Prostate gland (tissue), 2 donors: ENCODE measurements around the gene STXBP3. TPM values are rescaled to one million over a fixed set of nuclear protein-coding genes. Genes with fewer than 3 reads are reported as not detected.

ENCODE experiments used
- DNase-seq: peaks from one replicate; pipeline ENCODE4 v3.0.0-alpha.2; 2019; ENCODE audit warnings: low spot score
- H3K27ac ChIP-seq, 2 donors: fragments of 200-600 bp; sonication (generic); 2 replicates each; pipeline ENCODE4 v1.5.1; 2017 to 2019
- H3K27me3 ChIP-seq: fragments of 200-600 bp; sonication (generic); replicated peaks from 2 replicates; pipeline ENCODE4 v1.5.1; 2019; ENCODE audit not compliant: insufficient read depth
- H3K36me3 ChIP-seq, 2 donors: fragments of 200-600 bp; sonication (generic); 1 replicate in 1 of 2; 2 replicates in 1 of 2; pipeline versions ENCODE4 v1.5.1 to v1.8.1; 2017 to 2019
- H3K4me1 ChIP-seq: fragments of 200-600 bp; sonication (generic); replicated peaks from 2 replicates; pipeline ENCODE4 v1.5.1; 2019
- H3K4me3 ChIP-seq, 2 donors: fragments of 200-600 bp; sonication (generic); 2 replicates each; pipeline ENCODE4 v1.5.1; 2017 to 2019
- H3K9me3 ChIP-seq: fragments of 200-600 bp; sonication (generic); 2 replicates; pipeline ENCODE4 v1.5.1; 2017
- POLR2A ChIP-seq: fragments of 450-650 bp; IDR thresholded peaks from one replicate; pipeline ENCODE4 v1.6.1; 2016; ENCODE audit warnings: antibody characterized with exemption, mild to moderate bottlenecking
- POLR2AphosphoS5 ChIP-seq: sonication (generic); formaldehyde crosslinking; IDR thresholded peaks from one replicate; pipeline ENCODE4 v1.6.1; 2017; ENCODE audit warnings: antibody characterized with exemption
- WGBS: methylation state at CpG from one replicate; pipeline ENCODE4 v1.1.5; 2018; 5-methylcytosine and 5-hydroxymethylcytosine counted together
- intact Hi-C: fragments of 100-400 bp; cut with DNase I; formaldehyde crosslinking; loops from one replicate; pipeline ENCODE4 v1.14.2; 2022
- total RNA-seq, 2 donors: library from RNA; depleted of rRNA; stranded (reverse); fragments of >200 nt; gene quantifications; one replicate each; pipeline ENCODE4 v1.1.0, GENCODE V29; 2016
- TF ChIP-seq, protein P1 (sequence below), 4 experiments: fragments of 200-600 bp in 2 of 4; fragments of 450-650 bp in 2 of 4; sonication (generic) in 2 of 4; IDR thresholded peaks; 1 replicate in 3 of 4; 2 replicates in 1 of 4; pipeline ENCODE4 v1.5.1; 2016 to 2019; ENCODE audit warnings: antibody characterized with exemption in 4 of 4, mild to moderate bottlenecking in 2 of 4, moderate library complexity in 2 of 4

The STXBP3 gene
- total RNA-seq, 2 donors from 2014 or later = 41.1 to 55.4 TPM

DNA sequence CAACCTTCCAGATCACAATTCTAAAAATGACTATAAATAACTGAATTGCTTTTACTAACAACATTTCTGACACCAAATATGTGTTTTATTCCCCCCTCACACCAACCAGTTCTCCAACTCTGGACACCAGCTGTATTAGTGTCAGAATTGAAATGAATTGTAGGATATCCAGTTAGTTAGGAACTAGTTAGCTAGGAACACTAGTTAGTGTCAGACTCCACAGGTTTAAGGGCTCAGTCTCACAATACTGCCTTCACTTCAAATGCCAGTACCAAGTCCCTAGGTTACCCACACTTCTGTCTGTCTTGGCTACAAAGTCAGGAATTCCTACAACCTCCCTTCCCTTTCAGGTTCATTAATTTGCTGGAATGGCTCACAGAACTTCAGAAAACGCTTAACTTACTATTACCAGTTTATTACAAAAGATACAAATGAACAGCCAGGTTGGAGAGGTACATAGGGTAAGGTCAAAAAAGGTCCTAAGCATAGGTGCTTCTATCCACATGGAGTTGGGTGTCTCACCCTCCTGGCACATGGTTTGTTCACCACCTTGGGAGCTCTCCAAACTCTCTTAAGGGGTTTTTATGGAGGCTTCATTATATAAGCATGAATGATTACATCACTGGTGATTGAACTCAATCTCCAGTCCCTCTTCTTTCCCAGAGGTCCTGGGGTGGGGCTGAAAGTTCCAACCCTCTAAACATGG lies 4.2 kb downstream of the STXBP3 start:
- DNase-seq = no peak
- no peaks in the 10 kb centered on the region for H3K36me3 ChIP-seq
- H3K27me3 ChIP-seq = no peaks in the 10 kb centered on the region
- H3K9me3 ChIP-seq = no peaks in the 10 kb centered on the region
- H3K27ac ChIP-seq = no peak overlapping the region
- no peak for TF ChIP-seq POLR2AphosphoS5
- TF ChIP-seq, protein P1, sequence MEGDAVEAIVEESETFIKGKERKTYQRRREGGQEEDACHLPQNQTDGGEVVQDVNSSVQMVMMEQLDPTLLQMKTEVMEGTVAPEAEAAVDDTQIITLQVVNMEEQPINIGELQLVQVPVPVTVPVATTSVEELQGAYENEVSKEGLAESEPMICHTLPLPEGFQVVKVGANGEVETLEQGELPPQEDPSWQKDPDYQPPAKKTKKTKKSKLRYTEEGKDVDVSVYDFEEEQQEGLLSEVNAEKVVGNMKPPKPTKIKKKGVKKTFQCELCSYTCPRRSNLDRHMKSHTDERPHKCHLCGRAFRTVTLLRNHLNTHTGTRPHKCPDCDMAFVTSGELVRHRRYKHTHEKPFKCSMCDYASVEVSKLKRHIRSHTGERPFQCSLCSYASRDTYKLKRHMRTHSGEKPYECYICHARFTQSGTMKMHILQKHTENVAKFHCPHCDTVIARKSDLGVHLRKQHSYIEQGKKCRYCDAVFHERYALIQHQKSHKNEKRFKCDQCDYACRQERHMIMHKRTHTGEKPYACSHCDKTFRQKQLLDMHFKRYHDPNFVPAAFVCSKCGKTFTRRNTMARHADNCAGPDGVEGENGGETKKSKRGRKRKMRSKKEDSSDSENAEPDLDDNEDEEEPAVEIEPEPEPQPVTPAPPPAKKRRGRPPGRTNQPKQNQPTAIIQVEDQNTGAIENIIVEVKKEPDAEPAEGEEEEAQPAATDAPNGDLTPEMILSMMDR (IDR thresholded peaks at IDR 0.05) = no peak
- no peak for TF ChIP-seq POLR2A
- H3K4me1 ChIP-seq = no peaks in the 10 kb centered on the region
- 45% methylated on average over 1 of the region's 1 CpG for WGBS
- no peak overlapping the region for H3K4me3 ChIP-seq
- intact Hi-C loops = no loop called here

DNA sequence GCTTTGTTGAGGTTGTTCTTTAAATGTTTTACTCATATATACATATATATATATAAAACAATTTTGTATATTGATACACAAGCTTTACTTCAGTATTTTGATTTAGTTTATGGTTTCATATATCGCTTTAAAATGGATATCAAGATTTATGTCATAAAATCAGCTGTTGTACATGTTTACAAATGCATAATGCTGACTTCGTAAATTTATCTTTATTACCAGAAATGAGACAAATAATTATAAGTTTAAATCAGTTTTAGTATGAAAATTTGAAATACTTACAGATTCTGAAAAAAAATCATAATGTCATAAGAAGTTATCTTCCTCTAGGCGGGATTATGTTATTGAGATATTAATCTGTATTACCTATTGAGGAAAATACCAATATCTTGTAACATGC lies 6.9 kb downstream of the STXBP3 start:
- no peaks in the 10 kb centered on the region for H3K27me3 ChIP-seq
- DNase-seq = no peak
- no peaks in the 10 kb centered on the region for H3K36me3 ChIP-seq
- H3K4me1 ChIP-seq = no peaks in the 10 kb centered on the region
- no peak overlapping the region for H3K4me3 ChIP-seq
- WGBS = 93% methylated on average over 3 of the region's 3 CpGs
- TF ChIP-seq, protein P1 (IDR thresholded peaks at IDR 0.05) = no peak
- TF ChIP-seq POLR2AphosphoS5 (no peak), POLR2A (no peak)
- intact Hi-C loops = no loop called here
- H3K27ac ChIP-seq = no peak overlapping the region
- H3K9me3 ChIP-seq = no peaks in the 10 kb centered on the region

- TF ChIP-seq POLR2A = no peak
- TF ChIP-seq POLR2AphosphoS5 = no peak
- Histone ChIP-seq H3K4me3 (no peak overlapping the region), H3K27ac (no peak overlapping the region), H3K36me3 (no peaks in the 10 kb centered on the region), H3K4me1 (no peaks in the 10 kb centered on the region), H3K27me3 (no peaks in the 10 kb centered on the region), H3K9me3 (no peaks in the 10 kb centered on the region)
- no peak for DNase-seq
- intact Hi-C loops = no loop called here
Measured at GRCh38 chr1:108758796-108759195, 12.3 kb downstream of the STXBP3 start.

DNA sequence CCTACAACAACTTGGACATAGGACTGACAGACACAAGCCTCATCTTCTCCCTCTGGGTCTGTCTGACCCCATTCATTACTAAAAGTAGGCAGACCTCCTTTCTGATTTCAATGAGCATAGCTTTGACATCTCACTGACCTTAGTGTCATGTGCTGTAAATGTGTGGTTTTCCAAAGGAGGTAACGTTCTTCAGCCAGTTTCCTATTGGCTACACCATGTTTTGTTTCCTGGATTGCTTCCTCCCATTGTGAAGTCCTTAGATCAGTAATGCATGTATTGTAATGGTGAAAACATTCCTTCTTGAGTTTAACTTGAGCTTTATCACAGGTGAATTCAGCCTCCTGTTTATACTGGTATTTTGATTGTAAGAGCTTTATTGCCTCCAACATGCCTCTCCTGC lies 20.6 kb downstream of the STXBP3 start:
- Histone ChIP-seq H3K4me1 (no peaks in the 10 kb centered on the region), H3K36me3 (no peaks in the 10 kb centered on the region), H3K4me3 (no peak overlapping the region), H3K27ac (no peak overlapping the region), H3K27me3 (no peaks in the 10 kb centered on the region), H3K9me3 (no peaks in the 10 kb centered on the region)
- no peak for DNase-seq
- no peak for TF ChIP-seq POLR2AphosphoS5
- no peak for TF ChIP-seq POLR2A
- TF ChIP-seq, protein P1 (IDR thresholded peaks at IDR 0.05) = no peak
- 62% methylated on average over 1 of the region's 1 CpG for WGBS
- intact Hi-C loops = no loop called here

DNA sequence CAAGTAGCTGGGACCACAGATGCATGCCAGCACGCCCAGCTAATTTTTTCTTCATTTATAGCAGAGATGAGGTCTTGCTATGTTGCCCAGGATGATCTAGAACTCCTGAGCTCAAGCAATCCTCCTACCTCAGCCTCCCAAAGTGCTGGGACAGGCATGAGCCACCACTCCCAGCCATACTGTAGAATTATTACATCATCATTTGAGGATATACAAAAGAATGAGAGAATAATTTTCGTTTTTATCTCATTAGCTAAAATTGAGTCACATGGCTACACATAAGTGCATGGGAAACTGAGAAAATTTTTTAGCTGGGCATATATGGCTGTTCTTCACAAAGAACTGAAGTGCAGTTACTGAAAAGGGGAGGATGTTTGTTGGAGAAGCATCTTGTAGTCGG lies 21.2 kb downstream of the STXBP3 start:
- H3K4me3 ChIP-seq = no peak overlapping the region
- WGBS = 93% methylated on average over 3 of the region's 3 CpGs
- no peaks in the 10 kb centered on the region for H3K36me3 ChIP-seq
- no peak for DNase-seq
- H3K27ac ChIP-seq = no peak overlapping the region
- H3K27me3 ChIP-seq = no peaks in the 10 kb centered on the region
- H3K4me1 ChIP-seq = no peaks in the 10 kb centered on the region
- intact Hi-C loops = no loop called here
- TF ChIP-seq POLR2AphosphoS5 (no peak), POLR2A (no peak)
- TF ChIP-seq, protein P1 (IDR thresholded peaks at IDR 0.05) = no peak
- no peaks in the 10 kb centered on the region for H3K9me3 ChIP-seq
